ENCODE results near the gene FXYD7.
"Not testable (repeated sequence)": the region's sequence is repeated elsewhere in the genome, so short reads cannot be mapped to it uniquely, and the experiment has no call there.

FXYD7 gene

GRCh38 chr19:35195830-35196229 lies 52.8 kb downstream of the FXYD7 start:
- no peak for DNase-seq (ENCODE audit: extremely low spot score)

DNA sequence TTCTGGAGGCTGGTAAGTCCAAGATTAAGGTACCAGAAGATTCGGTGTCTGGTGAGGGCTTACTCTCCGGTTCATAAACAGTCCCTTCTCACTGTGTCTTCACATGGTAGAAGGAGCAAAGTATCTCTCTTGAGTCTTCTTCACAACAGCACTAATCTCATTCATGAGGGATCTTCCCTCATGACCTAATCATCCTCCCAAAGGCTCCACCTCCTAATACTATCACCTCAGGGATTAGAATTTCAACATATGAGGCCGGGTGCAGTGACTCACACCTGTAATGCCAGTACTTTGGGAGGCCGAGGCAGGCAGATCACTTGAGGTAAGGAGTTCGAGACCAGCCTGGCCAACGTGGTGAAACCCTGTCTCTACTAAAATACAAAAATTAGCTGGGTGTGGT lies 53.8 kb downstream of the FXYD7 start:
- DNase-seq (ENCODE audit: extremely low spot score); CTCF ChIA-PET; POLR2A ChIA-PET: not testable (repeated sequence)

More at GRCh38 chr19:35195830-35196229, 52.8 kb downstream of the FXYD7 start:
- ChIA-PET POLR2A (no interaction called here), CTCF (interaction anchor here (0.6 to 1.5 kb wide), 2 partner anchors 13 to 60 kb away, joined by 3 to 5 read pairs; partner anchors contain the start of gene LGI4)
- no peak for TF ChIP-seq CTCF (IDR thresholded peaks at IDR 0.05; ENCODE audit: control extremely low read depth, extremely low read depth, low read depth, missing control alignments)

DNA sequence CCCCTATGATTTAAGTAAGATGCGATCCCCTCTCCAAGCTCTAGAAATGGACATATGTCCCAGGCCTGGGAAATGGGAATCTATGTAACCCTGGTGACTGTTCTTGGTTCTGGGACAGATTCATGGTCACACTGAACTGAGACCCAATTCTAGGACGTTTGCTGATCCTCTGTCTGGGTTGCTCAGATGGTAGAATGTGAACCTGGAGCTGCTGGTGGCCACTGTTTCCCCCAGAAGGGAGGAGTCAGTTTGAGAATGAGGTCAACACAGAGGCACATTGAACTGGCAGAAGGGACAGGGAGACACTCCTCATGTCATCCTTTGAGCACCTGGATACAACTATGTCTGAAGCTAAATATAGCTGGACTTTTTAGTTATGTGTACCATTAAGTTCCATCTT lies 56.4 kb downstream of the FXYD7 start:
- DNase-seq (ENCODE audit: extremely low spot score) = no peak
- POLR2A ChIA-PET = interaction anchor here (0.5 kb wide), 1 partner anchor 56 kb away, joined by 3 read pairs; the partner anchor contains the start of gene FXYD7
- CTCF ChIA-PET = interaction anchor here (1.4 to 2.6 kb wide), 2 partner anchors 9 to 58 kb away, joined by 6 to 9 read pairs; no protein-coding TSS in a partner anchor
- TF ChIP-seq CTCF (IDR thresholded peaks at IDR 0.05; ENCODE audit: control extremely low read depth, extremely low read depth, low read depth, missing control alignments) = no peak

- CTCF ChIA-PET = interaction anchor here (0.8 to 0.9 kb wide), 2 partner anchors 34 to 67 kb away, joined by 3 read pairs; no protein-coding TSS in a partner anchor
- DNase-seq (ENCODE audit: extremely low spot score) = no peak
- POLR2A ChIA-PET = no interaction called here
Measured at GRCh38 chr19:35202722-35203688, 60.0 kb downstream of the FXYD7 start.

More at GRCh38 chr19:35202722-35203688, 60.0 kb downstream of the FXYD7 start:
- no peak for TF ChIP-seq CTCF (IDR thresholded peaks at IDR 0.05; ENCODE audit: control extremely low read depth, extremely low read depth, low read depth, missing control alignments)

Measured in GM10248 (cell line).